Epithelial cell of proximal tubule (primary cell): Measurements from ENCODE around the gene TACC2. TPM values are rescaled to one million over a fixed set of nuclear protein-coding genes. Genes with fewer than 3 reads are reported as not detected.

Experiments
- DNase-seq: peaks from one replicate; pipeline ENCODE4 v3.0.0-alpha.2; 2011; ENCODE audit warnings: low read depth
- H3K4me3 ChIP-seq: 2 replicates; pipeline ENCODE4 v1.5.1; 2011; ENCODE audit warnings: low read depth, mild to moderate bottlenecking, low read length
- total RNA-seq: library from RNA; depleted of rRNA; stranded (reverse); fragments of >200 nt; gene quantifications from 2 replicates; pipeline ENCODE4 v1.2.3, GENCODE V29; 2015
- TF ChIP-seq, protein P1 (sequence below): conservative IDR thresholded peaks from 2 replicates; pipeline ENCODE4 v1.5.1; 2012; ENCODE audit warnings: low read depth, mild to moderate bottlenecking, low read length

Gene TACC2
- total RNA-seq, 1 donor from 2014 or later, result 23.9 TPM

DNA sequence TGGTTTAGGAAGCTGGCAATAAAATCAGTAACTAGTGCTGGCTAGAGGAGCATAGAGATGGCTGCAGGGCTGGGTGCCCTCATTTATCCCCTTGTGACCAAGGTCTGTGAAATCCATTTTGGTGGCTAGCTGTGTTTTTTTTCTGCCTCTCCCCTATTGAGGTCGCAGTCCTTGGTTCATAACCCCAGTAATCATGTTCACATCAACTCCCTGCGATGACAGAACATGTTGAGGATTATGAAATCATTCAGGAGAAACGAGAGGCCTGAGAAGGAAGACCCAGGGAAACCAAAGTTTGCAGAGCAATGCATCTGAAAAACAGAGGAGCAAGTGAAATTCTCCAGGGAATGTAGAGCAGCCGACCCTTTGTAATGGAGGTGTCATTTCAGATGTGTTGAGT is 126.9 kb downstream of the TACC2 start:
- no peak overlapping the region for H3K4me3 ChIP-seq
- TF ChIP-seq, protein P1, sequence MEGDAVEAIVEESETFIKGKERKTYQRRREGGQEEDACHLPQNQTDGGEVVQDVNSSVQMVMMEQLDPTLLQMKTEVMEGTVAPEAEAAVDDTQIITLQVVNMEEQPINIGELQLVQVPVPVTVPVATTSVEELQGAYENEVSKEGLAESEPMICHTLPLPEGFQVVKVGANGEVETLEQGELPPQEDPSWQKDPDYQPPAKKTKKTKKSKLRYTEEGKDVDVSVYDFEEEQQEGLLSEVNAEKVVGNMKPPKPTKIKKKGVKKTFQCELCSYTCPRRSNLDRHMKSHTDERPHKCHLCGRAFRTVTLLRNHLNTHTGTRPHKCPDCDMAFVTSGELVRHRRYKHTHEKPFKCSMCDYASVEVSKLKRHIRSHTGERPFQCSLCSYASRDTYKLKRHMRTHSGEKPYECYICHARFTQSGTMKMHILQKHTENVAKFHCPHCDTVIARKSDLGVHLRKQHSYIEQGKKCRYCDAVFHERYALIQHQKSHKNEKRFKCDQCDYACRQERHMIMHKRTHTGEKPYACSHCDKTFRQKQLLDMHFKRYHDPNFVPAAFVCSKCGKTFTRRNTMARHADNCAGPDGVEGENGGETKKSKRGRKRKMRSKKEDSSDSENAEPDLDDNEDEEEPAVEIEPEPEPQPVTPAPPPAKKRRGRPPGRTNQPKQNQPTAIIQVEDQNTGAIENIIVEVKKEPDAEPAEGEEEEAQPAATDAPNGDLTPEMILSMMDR, result no peak
- no peak for DNase-seq

DNA sequence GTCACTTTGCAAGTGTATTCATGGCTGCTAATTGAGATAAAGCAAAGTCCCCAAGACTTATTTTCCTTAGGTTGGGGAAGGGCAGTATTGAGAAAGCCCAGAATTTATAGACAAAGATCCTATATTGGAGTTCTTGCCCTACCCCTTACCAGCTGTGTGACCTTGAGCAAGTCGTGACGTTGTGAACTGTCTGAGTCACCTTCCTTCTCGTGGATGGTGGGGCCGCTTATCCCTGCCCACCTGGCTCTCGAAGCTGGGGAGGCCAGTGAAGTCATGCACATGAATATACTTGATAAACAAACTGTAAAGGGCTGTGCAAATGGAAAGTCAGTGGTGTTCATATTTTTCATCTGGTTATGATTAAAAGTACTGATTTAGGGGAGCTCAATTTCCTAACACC is 127.4 kb downstream of the TACC2 start:
- TF ChIP-seq, protein P1, result no peak
- no peak overlapping the region for H3K4me3 ChIP-seq
- DNase-seq, result no peak

DNA sequence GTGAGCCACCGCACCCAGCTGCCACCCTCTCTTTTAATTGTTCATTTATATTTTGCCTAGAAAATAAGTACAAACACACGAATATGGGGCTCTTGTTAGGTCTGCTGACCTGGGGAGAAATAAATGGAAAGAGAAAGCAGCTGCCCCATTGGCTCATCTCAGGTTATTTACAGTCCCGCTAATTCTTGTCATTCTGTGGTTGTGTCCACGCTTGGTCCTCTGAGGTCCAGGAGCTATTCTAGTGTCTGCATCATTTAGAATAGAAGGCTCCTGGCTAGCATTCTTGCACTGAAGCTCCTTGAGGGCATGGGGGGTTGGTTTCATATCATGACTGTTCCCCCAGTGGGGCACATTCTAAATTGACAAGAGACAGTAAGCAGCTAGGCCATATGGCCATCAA is 128.5 kb downstream of the TACC2 start:
- DNase-seq, result no peak
- H3K4me3 ChIP-seq, result no peak overlapping the region
- TF ChIP-seq, protein P1, result no peak

DNA sequence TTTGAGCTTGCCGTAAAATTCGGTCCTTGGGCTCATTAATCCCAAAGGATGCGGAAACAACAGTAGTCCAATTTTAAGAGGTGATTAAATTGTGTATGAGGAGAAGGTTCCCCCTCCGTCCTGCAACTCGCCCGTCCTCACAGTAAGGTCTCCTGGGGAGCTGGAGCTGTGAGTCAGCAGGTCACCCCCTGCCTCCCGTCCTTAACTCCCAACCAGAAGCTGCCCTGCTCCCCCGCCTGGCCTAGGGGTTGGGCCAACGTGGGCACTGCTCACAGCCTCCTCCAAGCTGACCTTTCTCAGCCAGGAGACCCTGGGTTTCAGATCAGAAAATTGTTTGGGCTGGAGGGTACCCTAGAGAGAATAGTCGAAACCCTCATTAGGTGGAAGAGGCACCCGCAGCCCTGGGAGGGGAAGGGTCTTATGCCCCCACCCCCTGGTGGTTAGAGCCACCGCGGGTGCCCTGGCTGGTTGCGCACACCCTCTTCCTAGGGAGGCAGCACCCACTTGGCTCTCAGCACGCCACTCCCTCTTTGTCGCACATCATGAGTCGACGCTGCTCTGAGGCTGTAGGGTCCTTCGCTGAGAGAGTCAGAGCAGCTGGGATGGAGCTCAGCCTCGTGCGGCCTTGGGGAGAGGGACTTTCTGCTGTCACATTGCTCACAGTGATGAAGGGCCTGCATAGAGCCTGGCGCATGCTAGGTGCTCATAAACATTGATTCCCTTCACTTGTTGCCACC is 131.2 kb downstream of the TACC2 start:
- DNase-seq, result no peak
- H3K4me3 ChIP-seq, result no peak overlapping the region
- TF ChIP-seq, protein P1, result no peak

DNA sequence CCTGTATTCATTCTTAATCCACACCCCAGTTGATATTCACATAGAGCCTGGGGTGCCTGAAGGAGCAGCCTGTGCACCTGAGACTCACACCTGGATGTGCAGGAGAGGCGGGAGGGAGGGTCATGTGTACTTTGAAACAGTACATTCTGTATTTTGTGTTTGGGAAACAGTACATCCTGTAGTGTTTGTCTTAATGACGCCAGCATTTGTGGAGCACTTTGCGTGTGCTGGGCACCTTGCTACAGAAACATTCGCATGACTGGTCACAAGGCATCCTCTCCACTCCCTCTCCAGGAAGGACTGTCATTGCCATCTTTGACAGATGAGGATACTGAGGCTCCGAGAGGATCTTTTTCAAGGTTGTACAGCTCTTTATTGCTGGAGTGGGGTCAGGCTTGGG is 132.1 kb downstream of the TACC2 start:
- no peak for DNase-seq

DNA sequence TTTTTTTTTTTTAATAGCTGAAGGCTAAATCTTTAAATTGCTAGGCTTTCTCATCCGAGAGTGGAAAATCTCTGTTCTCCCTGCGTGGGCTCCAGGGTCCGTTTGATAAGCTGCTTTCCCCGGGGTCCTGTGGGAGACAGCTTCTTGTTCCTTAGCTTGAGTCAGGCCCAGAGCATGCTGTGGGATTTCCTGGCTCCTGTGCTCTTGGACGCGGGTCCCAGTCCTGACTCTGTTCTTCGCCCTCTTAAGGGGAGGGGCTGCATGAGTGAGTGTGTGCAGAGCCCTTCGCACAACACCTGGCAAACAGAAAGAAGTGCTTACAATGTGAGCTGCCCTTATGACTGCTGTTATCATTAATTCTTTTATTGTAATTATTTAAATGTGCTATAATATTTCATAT is 133.5 kb downstream of the TACC2 start:
- no peak overlapping the region for H3K4me3 ChIP-seq
- TF ChIP-seq, protein P1, result no peak
- DNase-seq, result no peak

More for the DNA sequence above, 132.1 kb downstream of the TACC2 start:
- no peak overlapping the region for H3K4me3 ChIP-seq
- TF ChIP-seq, protein P1, result no peak

DNA sequence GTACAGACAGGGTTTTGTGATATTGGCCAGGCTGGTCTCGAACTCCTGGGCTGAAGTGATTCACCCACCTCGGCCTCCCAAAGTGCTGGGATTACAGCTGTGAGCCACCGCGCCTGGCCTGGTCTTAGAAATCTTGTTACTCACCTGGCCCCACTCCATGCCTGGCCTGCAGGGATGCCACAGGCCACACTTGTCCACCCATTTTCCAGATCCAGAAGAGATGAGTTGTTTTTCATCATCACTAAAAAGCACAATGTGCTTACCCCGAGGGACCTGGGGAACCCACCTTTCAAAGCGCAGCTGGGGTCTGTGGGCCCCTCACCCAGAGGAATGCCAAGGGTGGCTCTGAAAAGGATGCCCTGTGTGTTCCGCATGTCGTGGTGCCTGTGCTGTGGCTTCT is 134.2 kb downstream of the TACC2 start:
- no peak overlapping the region for H3K4me3 ChIP-seq
- DNase-seq, result no peak
- TF ChIP-seq, protein P1, result no peak
